ENCODE results near the gene SYNPR. TPM values are rescaled to one million over a fixed set of nuclear protein-coding genes. Genes with fewer than 3 reads are reported as not detected.

SYNPR gene
- total RNA-seq, 1 experiment from 2014 or later: 0.17 TPM

DNA sequence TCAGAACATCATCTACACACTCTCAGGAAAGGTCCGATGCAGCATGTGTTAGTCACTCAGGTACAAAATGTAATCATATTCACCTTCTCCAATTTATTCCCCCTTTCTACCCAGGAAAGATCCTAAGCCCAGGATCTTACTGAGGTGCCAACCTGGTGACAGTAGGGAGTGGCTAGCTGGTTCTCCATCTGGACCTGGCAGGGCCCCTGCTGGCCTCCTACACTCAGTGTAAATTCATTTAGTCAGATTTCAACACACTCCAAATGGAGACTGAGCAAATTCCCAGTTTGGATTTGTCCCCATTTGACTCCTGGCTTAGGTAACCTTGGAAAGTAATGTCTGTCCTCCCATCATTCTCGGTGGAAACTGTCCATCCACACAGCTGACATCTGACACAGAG lies 47.3 kb downstream of the SYNPR start:
- H3K4ac ChIP-seq (ENCODE audit: low read depth, low read length): no peak overlapping the region
- DNase-seq: no peak
- H2BK20ac ChIP-seq (ENCODE audit: low read depth, low read length, poor library complexity, severe bottlenecking): no peak overlapping the region
- H2BK5ac ChIP-seq (ENCODE audit: insufficient read length, low read length): no peak overlapping the region
- no peaks in the 10 kb centered on the region for H3K4me1 ChIP-seq (ENCODE audit: insufficient read depth, low read length)
- no peaks in the 10 kb centered on the region for H3K23me2 ChIP-seq (ENCODE audit: insufficient read length, low read depth, low read length, poor library complexity, severe bottlenecking)
- H3K27ac ChIP-seq (ENCODE audit: insufficient read length, low read depth, low read length): no peak overlapping the region
- no peak overlapping the region for H3T11ph ChIP-seq (ENCODE audit: low read length)
- no peak overlapping the region for H4K8ac ChIP-seq (replicated peaks; ENCODE audit: insufficient read length, low read depth, low read length)
- no peak overlapping the region for H3K56ac ChIP-seq (ENCODE audit: insufficient read length, low read depth, low read length)
- H3K14ac ChIP-seq (ENCODE audit: insufficient read depth, low read length): no peak overlapping the region
- no peak overlapping the region for H2AFZ ChIP-seq (ENCODE audit: low read length)
- no peak overlapping the region for H2BK120ac ChIP-seq (ENCODE audit: low read depth, low read length, poor library complexity, severe bottlenecking)
- H3K79me2 ChIP-seq (ENCODE audit: insufficient read depth, low read length): no peaks in the 10 kb centered on the region
- Mint-ChIP-seq H3K9me3 (no peaks in the 10 kb centered on the region), H3K27ac (no peak overlapping the region), H3K27me3 (ENCODE audit: low read depth) (no peaks in the 10 kb centered on the region; the same call in 1 of the 2 replicates), H3K36me3 (ENCODE audit: insufficient read depth in 1 of 3, low read depth in 3 of 3) (no peaks in the 10 kb centered on the region), H3K4me1 (peaks cover 7% of the 10 kb centered on the region in 2 experiments), H3K4me3 (no peak overlapping the region)
- no peak overlapping the region for H2BK15ac ChIP-seq (ENCODE audit: low read depth, low read length)
- no peak overlapping the region for H3K18ac ChIP-seq (ENCODE audit: insufficient read length, low read depth, low read length)
- no peaks in the 10 kb centered on the region for H4K20me1 ChIP-seq (ENCODE audit: control insufficient read depth, insufficient read depth, insufficient read length)
- no peak for TF ChIP-seq CTCF (conservative IDR thresholded peaks at IDR 0.05)
- H4K91ac ChIP-seq (ENCODE audit: insufficient read length, low read depth, low read length): no peak overlapping the region
- H3K9ac ChIP-seq (ENCODE audit: extremely low read depth, insufficient read length, low read length): no peak overlapping the region
- no peak overlapping the region for H3K23ac ChIP-seq (ENCODE audit: insufficient read length, low read depth, low read length)
- H3K4me2 ChIP-seq (ENCODE audit: insufficient read depth, insufficient read length, low read length): no peak overlapping the region
- H3K27me3 ChIP-seq (ENCODE audit: insufficient read depth, low read length): no peaks in the 10 kb centered on the region
- H2BK12ac ChIP-seq (ENCODE audit: insufficient read length, low read depth, low read length): no peak overlapping the region
- H2AK5ac ChIP-seq (ENCODE audit: insufficient read length, low read length): no peak overlapping the region
- WGBS (ENCODE audit: extremely low coverage, insufficient read length, low lambda C conversion rate): no CpG with 5 or more reads among the region's 2 CpGs
- no peaks in the 10 kb centered on the region for H3K79me1 ChIP-seq (ENCODE audit: insufficient read depth, low read depth, low read length, poor library complexity, severe bottlenecking)
- no peak overlapping the region for H4K5ac ChIP-seq (ENCODE audit: insufficient read length, low read depth, low read length)
- H3K9me3 ChIP-seq (ENCODE audit: control insufficient read depth, low read depth, low read length): no peaks in the 10 kb centered on the region

Data from H9 (cell line).